Right cardiac atrium (tissue), 5 donors: ENCODE data around the gene AEBP2. TPM values are rescaled to one million over a fixed set of nuclear protein-coding genes. Genes with fewer than 3 reads are reported as not detected.
"Not testable (repeated sequence)": the region's sequence is repeated elsewhere in the genome, so short reads cannot be mapped to it uniquely, and the experiment has no call there.

Experiments
- ATAC-seq, 2 donors: fragments of 200-7000 bp; cut with Tn5 transposase; one replicate each; pipeline versions ENCODE4 v1.8.0 to v1.9.1; 2020; ENCODE audit warnings: moderate library complexity in 2 of 2, mild to moderate bottlenecking in 1 of 2
- DNase-seq, 3 donors: peaks; one replicate each; pipeline ENCODE4 v3.0.0-alpha.2; 2020
- H3K27ac ChIP-seq: one replicate; pipeline ENCODE4 v1.5.1; 2013; ENCODE audit warnings: mild to moderate bottlenecking, low read length, control low read depth, moderate library complexity
- H3K27me3 ChIP-seq: one replicate; pipeline ENCODE4 v1.6.1; 2013; ENCODE audit not compliant: control insufficient read depth, insufficient read depth
- H3K4me1 ChIP-seq: one replicate; pipeline ENCODE4 v1.6.1; 2013; ENCODE audit warnings: low read length; ENCODE audit not compliant: control insufficient read depth, insufficient read depth
- H3K4me3 ChIP-seq: one replicate; pipeline ENCODE4 v1.5.1; 2013; ENCODE audit warnings: low read length, control low read depth
- H3K9me3 ChIP-seq: one replicate; pipeline ENCODE4 v1.6.1; 2013; ENCODE audit warnings: low read length; ENCODE audit not compliant: control insufficient read depth
- WGBS: extraction: QIAGEN DNeasy Blood & Tissue Kit; methylation state at CpG from one replicate; pipeline ENCODE4 v1.1.7; 2013; 5-methylcytosine and 5-hydroxymethylcytosine counted together
- intact Hi-C, 4 donors: fragments of 100-400 bp; cut with DNase I; formaldehyde crosslinking; loops; one replicate each; pipeline versions ENCODE4 v1.11.0 to v1.14.0; 2022 to 2023
- polyA plus RNA-seq: library from polyadenylated mRNA; stranded (reverse); fragments of 200-250 nt; gene quantifications from one replicate; pipeline ENCODE4 v1.2.3, GENCODE V29; 2013
- total RNA-seq, 4 donors: library from RNA; stranded (reverse); fragmentation: NEBNext Ultra II Directional; extraction: Animal tissue kit (Norgen Biotek cat#: 25700); gene quantifications; one replicate each; pipeline ENCODE4 v1.2.1, GENCODE V29; 2021
- donor health status: healthy with polysubstance abuse.
- donor health status: DM: no; HTN: yes; CAD: no.
- donor health status: DM: no; HTN: no; CAD: no.
- donor health status: DM: no; HTN: yes; CAD: no; lungs with severe emphysema.
- donor health status: DM: yes; HTN: yes; CAD: no.

Gene AEBP2
- total and polyA plus RNA-seq, 5 donors: 11.9 to 35.3 (median 34.0) TPM

DNA sequence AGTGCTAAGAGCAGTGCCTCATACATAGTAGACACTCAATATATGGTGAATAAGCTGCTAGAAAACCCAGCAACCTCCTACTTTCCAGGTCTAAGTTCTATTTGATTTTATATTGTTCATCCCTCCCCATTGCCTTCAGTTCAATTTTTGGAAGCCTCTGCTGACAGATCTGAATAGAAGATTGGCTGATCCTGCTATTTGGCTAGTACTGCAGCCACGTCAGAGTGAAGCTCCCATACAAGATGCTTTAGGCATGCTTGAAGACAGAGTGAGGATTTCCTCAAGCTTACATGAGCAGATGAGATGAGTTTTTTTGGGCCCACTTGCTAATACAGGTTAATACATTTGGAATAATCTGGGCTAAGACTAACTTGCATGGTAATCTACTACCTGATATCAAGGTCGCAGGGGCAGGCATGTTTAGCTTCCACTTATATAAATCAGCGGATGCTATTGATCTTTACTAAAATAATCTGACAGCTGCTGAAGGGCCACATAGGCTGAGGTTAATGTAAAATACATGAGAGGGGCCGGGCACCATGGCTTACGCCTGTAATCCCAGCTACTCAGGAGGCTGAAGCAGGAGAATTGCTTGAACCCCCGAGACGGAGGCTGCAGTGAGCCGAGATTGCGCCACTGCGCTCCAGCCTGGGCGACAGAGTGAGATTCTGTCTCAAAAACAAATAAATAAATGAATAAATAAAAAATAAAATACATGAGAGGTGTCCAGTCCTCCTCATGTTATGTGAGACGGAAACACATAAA, 15.9 kb upstream of the AEBP2 start:
- 93% methylated on average over 12 of the region's 12 CpGs for WGBS
- Histone ChIP-seq H3K4me1 (no peaks in the 10 kb centered on the region), H3K27ac (no peak overlapping the region), H3K27me3 (no peaks in the 10 kb centered on the region), H3K9me3 (no peaks in the 10 kb centered on the region), H3K4me3 (no peak overlapping the region)
- intact Hi-C loops: no loop called here
- ATAC-seq (no peak), DNase-seq (no peak)

GRCh38 chr12:19428246-19428645, 11.0 kb upstream of the AEBP2 start:
- DNase-seq (no peak), ATAC-seq (no peak)
- intact Hi-C loops: no loop called here

DNA sequence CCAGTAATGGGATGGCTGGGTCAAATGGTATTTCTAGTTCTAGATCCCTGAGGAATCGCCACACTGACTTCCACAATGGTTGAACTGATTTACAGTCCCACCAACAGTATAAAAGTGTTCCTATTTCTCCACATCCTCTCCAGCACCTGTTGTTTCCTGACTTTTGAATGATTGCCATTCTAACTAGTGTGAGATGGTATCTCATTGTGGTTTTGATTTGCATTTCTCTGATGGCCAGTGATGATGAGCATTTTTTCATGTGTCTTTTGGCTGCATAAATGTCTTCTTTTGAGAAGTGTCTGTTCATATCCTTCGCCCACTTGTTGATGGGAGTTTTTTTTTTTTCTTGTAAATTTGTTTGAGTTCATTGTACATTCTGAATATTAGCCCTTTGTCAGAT, 9.8 kb upstream of the AEBP2 start:
- ATAC-seq, intact Hi-C loops, H3K4me1 ChIP-seq, H3K4me3 ChIP-seq, H3K9me3 ChIP-seq, DNase-seq, H3K27me3 ChIP-seq, H3K27ac ChIP-seq: not testable (repeated sequence)
- 91% methylated on average over 2 of the region's 2 CpGs for WGBS

More at GRCh38 chr12:19428246-19428645, 11.0 kb upstream of the AEBP2 start:
- 78% methylated on average over 5 of the region's 5 CpGs for WGBS
- Histone ChIP-seq H3K27me3 (no peaks in the 10 kb centered on the region), H3K27ac (no peak overlapping the region), H3K4me1 (no peaks in the 10 kb centered on the region), H3K9me3 (no peaks in the 10 kb centered on the region), H3K4me3 (no peak overlapping the region)

DNA sequence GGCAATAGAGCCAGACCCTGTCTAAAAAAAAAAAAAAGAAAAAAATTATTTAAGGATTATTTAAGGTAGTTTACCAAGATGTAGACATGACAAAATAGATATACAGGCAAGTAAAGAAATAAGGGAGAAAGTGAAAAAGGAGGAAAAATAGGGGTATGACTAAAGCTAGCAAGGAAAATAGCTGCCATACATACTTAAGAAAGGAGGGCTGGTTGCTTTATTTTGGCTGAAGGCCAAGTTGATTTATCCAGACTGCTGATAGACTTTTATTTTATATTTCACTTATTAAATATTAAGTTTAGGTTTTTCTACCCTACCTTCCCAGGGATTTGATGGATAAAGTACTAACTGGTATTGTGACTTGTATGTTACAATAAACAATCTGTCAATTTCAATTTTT, 8.3 kb upstream of the AEBP2 start:
- H3K27me3 ChIP-seq: no peaks in the 10 kb centered on the region
- no peak overlapping the region for H3K4me3 ChIP-seq
- intact Hi-C loops: no loop called here
- H3K9me3 ChIP-seq: no peaks in the 10 kb centered on the region
- no peak for DNase-seq
- no peak for ATAC-seq
- no peaks in the 10 kb centered on the region for H3K4me1 ChIP-seq
- no peak overlapping the region for H3K27ac ChIP-seq

DNA sequence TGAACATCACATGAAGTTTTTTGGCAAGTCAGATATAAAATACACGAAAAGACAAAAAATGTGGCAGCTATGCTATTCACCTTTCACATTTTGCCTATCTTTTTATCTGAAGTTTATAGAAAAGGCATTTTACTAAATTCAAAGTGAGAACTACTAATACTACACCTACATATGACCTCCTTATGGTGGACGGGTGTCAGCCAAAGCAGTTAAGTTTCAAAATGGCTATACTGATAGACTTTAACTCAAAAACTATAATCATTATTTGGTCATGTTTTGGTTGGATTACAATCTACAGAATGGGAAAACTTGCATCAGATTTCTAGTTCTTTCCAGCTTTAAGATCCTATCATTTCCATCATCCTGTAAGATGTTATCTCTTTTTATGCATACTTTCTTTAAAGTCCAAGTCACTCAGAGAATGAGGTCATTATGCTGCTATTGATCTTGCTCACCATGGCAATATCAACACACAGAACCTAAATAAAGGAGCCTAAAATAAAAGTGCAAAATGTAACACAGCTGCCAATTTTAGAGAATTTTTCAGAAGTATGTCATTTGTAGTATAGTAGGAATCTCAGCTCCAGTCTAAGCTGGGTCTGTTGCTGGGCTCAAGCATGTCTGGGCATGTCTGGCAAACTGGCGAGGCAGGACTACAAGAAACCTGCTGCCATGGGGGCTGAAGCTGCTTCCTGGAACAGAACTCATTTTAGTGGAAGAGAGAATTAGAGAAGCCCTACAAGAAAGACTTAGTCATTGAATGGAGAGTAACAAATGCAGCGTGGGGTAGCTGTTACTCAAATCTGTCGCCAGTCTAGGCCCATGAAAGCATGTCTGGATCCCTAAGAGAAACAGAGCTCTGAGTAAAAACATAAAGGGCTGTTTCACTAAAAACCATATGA, 7.6 kb upstream of the AEBP2 start:
- ATAC-seq: no peak
- H3K4me3 ChIP-seq: no peak overlapping the region
- H3K27me3 ChIP-seq: no peaks in the 10 kb centered on the region
- H3K27ac ChIP-seq: no peak overlapping the region
- 67% methylated on average over 5 of the region's 5 CpGs for WGBS
- DNase-seq: no peak
- intact Hi-C loops: no loop called here
- no peaks in the 10 kb centered on the region for H3K9me3 ChIP-seq
- no peaks in the 10 kb centered on the region for H3K4me1 ChIP-seq

DNA sequence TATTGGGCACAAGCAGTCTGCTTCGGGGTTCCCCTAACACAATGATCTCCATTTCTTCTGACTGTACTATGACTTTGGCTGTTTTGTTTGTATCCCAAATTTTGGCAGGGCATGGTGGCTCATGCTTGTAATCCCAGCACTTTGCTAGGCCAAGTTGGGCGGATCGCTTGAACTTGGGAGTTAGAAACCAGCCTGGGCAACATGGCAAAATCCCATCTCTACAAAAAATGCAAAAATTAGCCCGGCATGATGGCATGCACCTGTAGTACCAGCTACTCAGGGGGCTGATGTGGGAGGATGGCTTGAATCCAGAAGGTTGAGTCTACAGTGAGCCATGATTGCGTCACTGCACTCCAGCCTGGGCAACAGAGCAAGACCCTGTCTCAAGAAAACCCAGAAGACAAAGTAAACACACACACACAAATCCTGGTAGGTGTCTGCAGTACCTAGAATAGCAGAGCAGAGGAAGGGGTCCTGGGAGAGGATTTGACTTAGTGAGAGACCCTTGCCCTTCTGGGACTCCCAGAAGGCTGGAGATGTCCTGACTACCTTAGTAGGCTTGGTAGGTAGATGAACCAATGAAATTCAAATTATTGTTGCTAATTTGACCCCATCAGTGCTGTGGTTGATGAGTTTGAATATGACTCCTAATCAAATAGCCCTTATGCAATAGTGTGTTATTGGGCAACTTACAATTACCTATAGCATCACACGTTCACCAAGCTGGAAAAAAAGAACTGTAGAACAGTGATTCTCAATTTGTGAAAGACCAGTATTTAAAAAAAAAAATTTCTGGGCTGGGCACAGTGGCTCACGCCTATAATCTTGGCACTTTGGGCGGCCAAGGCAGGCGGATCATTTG, 6.8 kb upstream of the AEBP2 start:
- 93% methylated on average over 9 of the region's 9 CpGs for WGBS
- H3K27ac ChIP-seq: no peak overlapping the region
- H3K9me3 ChIP-seq: no peaks in the 10 kb centered on the region
- no peaks in the 10 kb centered on the region for H3K27me3 ChIP-seq
- intact Hi-C loops: no loop called here
- no peak for DNase-seq
- no peak for ATAC-seq
- no peaks in the 10 kb centered on the region for H3K4me1 ChIP-seq
- no peak overlapping the region for H3K4me3 ChIP-seq

DNA sequence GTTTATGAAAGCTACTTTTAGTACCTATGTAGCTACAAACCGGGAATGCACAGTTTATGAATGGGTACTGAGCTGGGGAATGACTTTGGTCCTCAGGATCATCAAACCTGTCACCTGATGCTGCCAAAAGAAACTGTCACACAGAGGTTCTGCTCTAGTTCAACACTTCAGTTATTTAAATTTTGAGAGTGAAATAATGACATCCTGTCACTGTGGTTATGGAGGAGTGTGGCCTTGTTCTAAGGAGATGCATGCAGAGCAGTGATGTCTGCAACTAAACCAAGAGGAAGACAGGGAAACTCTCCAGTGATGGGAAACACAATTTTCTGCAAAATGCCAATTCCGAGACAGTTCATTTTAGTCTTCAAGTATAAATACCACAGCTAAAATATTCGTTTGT, 4.8 kb upstream of the AEBP2 start:
- ATAC-seq (no peak), DNase-seq (no peak)
- H3K27ac ChIP-seq: no peak overlapping the region
- no peaks in the 10 kb centered on the region for H3K27me3 ChIP-seq
- no peak overlapping the region for H3K4me3 ChIP-seq
- WGBS: 67% methylated on average over 3 of the region's 3 CpGs
- intact Hi-C loops: no loop called here
- no peaks in the 10 kb centered on the region for H3K9me3 ChIP-seq
- H3K4me1 ChIP-seq: no peaks in the 10 kb centered on the region

DNA sequence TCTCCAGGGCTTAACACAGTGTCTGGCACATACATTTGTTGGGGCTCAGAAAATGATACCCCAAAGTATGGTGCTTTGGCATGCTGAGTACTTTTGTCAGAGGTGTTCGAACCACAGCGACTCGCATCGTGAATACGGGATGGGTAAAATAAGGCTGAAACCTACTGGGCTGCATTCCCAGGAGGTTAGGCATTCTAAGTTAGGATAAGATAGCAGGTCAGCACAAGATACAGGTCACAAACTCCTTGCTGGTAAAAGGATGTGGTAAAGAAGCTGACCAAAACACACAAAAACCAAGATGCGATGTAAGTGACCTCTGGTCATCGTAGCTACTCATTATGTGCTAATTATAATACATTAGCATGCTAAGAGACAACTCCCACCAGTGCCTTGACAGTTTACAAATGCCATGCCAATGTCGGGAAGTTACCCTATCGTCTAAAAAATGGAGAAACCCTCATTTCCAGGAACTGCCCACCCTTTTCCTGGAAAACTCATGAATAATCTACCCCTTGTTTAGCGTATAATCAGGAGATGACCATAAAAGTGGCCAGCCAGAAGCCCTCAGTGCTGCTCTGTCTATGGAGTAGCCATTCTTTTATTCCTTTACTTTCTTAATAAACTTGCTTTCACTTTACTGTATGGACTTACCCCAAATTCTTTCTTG, 3.3 kb upstream of the AEBP2 start:
- no peak for ATAC-seq
- Histone ChIP-seq H3K27ac (no peak overlapping the region), H3K4me3 (no peak overlapping the region), H3K9me3 (no peaks in the 10 kb centered on the region), H3K27me3 (no peaks in the 10 kb centered on the region), H3K4me1 (no peaks in the 10 kb centered on the region)
- WGBS: 85% methylated on average over 10 of the region's 10 CpGs
- DNase-seq: no peak
- intact Hi-C loops: no loop called here

DNA sequence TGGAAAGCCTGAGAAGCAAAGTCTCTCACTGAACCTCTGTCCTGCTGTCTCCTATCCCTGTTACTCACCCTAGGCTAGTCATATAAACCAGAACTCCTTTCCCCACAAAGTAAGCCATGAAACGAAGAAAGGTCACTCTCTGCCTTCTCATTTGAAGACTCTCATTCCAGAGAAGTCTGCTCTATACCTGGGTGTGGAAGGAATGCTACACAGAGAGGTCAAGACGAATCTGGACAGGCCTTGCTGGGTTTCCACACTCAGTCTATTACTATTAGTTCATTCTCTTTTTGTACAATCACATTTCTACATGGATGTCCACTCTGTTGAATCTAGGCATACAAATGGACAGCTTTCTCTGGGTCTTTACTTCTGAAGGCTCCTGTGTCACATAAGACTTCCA, 2.4 kb upstream of the AEBP2 start:
- intact Hi-C loops: no loop called here
- no peaks in the 10 kb centered on the region for H3K27me3 ChIP-seq
- no peaks in the 10 kb centered on the region for H3K4me1 ChIP-seq
- DNase-seq: no peak
- H3K9me3 ChIP-seq: no peaks in the 10 kb centered on the region
- WGBS: 81% methylated on average over 2 of the region's 2 CpGs
- no peak overlapping the region for H3K4me3 ChIP-seq
- no peak overlapping the region for H3K27ac ChIP-seq
- ATAC-seq: no peak

DNA sequence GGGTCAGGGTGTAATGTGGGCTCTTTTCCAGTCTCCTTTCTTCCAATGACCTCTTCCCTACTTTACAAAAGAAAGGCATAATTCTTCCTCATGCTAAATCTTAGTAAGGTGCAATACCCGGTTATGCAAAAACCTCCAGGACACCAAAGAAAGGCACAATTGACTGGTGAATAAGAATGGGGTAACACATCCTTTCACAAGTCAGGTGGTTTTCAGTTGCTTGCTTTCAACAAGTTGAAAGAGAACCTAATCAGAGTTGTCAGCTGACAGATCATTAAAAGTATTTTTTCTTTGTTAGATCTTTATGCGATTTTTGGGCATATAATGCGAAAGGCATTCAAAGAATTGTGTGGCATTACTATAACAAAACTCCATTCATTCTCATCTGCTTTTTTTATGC, 1.3 kb upstream of the AEBP2 start:
- intact Hi-C loops: no loop called here
- DNase-seq: no peak
- H3K27ac ChIP-seq: no peak overlapping the region
- no peaks in the 10 kb centered on the region for H3K27me3 ChIP-seq
- no peak overlapping the region for H3K4me3 ChIP-seq
- 79% methylated on average over 3 of the region's 3 CpGs for WGBS
- H3K9me3 ChIP-seq: no peaks in the 10 kb centered on the region
- H3K4me1 ChIP-seq: no peaks in the 10 kb centered on the region
- ATAC-seq: no peak
